ENCODE measurements around the gene PLCG1.

The PLCG1 gene

GRCh38 chr20:41141153-41141815, 3.9 kb downstream of the PLCG1 start:
- H3K27ac ChIP-seq, result no peak overlapping the region
- no peak for DNase-seq (ENCODE audit: low read depth, low spot score)

GRCh38 chr20:41142245-41142644, 4.9 kb downstream of the PLCG1 start:
- DNase-seq (ENCODE audit: low read depth, low spot score), result no peak
- H3K27ac ChIP-seq, result no peak overlapping the region

GRCh38 chr20:41142919-41143318, 5.6 kb downstream of the PLCG1 start:
- H3K27ac ChIP-seq, result no peak overlapping the region
- no peak for DNase-seq (ENCODE audit: low read depth, low spot score)

- H3K27ac ChIP-seq, result no peak overlapping the region
- DNase-seq (ENCODE audit: low read depth, low spot score), result no peak
Observed at GRCh38 chr20:41143354-41143753, 6.0 kb downstream of the PLCG1 start.

- no peak for DNase-seq (ENCODE audit: low read depth, low spot score)
- H3K27ac ChIP-seq, result no peak overlapping the region
Observed at GRCh38 chr20:41145317-41145716, 8.0 kb downstream of the PLCG1 start.

GRCh38 chr20:41145821-41146620, 8.7 kb downstream of the PLCG1 start:
- no peak for DNase-seq (ENCODE audit: low read depth, low spot score)
- no peak overlapping the region for H3K27ac ChIP-seq

GRCh38 chr20:41147767-41148191, 10.4 kb downstream of the PLCG1 start:
- H3K27ac ChIP-seq, result no peak overlapping the region
- no peak for DNase-seq (ENCODE audit: low read depth, low spot score)

- DNase-seq (ENCODE audit: low read depth, low spot score), result no peak
- no peak overlapping the region for H3K27ac ChIP-seq
Observed at GRCh38 chr20:41148942-41149341, 11.6 kb downstream of the PLCG1 start.

GRCh38 chr20:41150664-41151063, 13.3 kb downstream of the PLCG1 start:
- H3K27ac ChIP-seq, result no peak overlapping the region
- DNase-seq (ENCODE audit: low read depth, low spot score), result no peak

GRCh38 chr20:41151134-41151869, 14.0 kb downstream of the PLCG1 start:
- no peak for DNase-seq (ENCODE audit: low read depth, low spot score)
- no peak overlapping the region for H3K27ac ChIP-seq

GRCh38 chr20:41152108-41152757, 14.9 kb downstream of the PLCG1 start:
- no peak for DNase-seq (ENCODE audit: low read depth, low spot score)
- no peak overlapping the region for H3K27ac ChIP-seq

GRCh38 chr20:41154436-41155176, 17.3 kb downstream of the PLCG1 start:
- no peak for DNase-seq (ENCODE audit: low read depth, low spot score)
- H3K27ac ChIP-seq, result no peak overlapping the region

GRCh38 chr20:41155261-41155660, 17.9 kb downstream of the PLCG1 start:
- DNase-seq (ENCODE audit: low read depth, low spot score), result no peak

GRCh38 chr20:41158082-41158625, 20.8 kb downstream of the PLCG1 start:
- no peak for DNase-seq (ENCODE audit: low read depth, low spot score)
- peak overlapping the region; percentile 50 for H3K27ac ChIP-seq

More at GRCh38 chr20:41155261-41155660, 17.9 kb downstream of the PLCG1 start:
- H3K27ac ChIP-seq, result no peak overlapping the region

GRCh38 chr20:41159547-41159946, 22.2 kb downstream of the PLCG1 start:
- no peak for DNase-seq (ENCODE audit: low read depth, low spot score)
- H3K27ac ChIP-seq, result no peak overlapping the region

GRCh38 chr20:41160686-41161085, 23.3 kb downstream of the PLCG1 start:
- no peak for DNase-seq (ENCODE audit: low read depth, low spot score)
- no peak overlapping the region for H3K27ac ChIP-seq

GRCh38 chr20:41161886-41162285, 24.5 kb downstream of the PLCG1 start:
- H3K27ac ChIP-seq, result no peak overlapping the region
- DNase-seq (ENCODE audit: low read depth, low spot score), result no peak

GRCh38 chr20:41162396-41162795, 25.1 kb downstream of the PLCG1 start:
- H3K27ac ChIP-seq, result no peak overlapping the region
- no peak for DNase-seq (ENCODE audit: low read depth, low spot score)

- DNase-seq (ENCODE audit: low read depth, low spot score), result no peak
- no peak overlapping the region for H3K27ac ChIP-seq
Observed at GRCh38 chr20:41163821-41164220, 26.5 kb downstream of the PLCG1 start.
